Lower leg skin (tissue), 3 donors: ENCODE measurements around the gene BCAS4.

Source experiments
- CTCF ChIP-seq, 3 donors: fragments of 450-650 bp; IDR thresholded peaks; one replicate each; pipeline ENCODE4 v1.5.1; 2016; ENCODE audit warnings: antibody characterized with exemption in 3 of 3, mild to moderate bottlenecking in 3 of 3, moderate library complexity in 2 of 3
- POLR2A ChIP-seq, 2 donors: fragments of 450-650 bp; IDR thresholded peaks; one replicate each; pipeline ENCODE4 v1.6.1; 2016 to 2017; ENCODE audit warnings: antibody characterized with exemption in 2 of 2, mild to moderate bottlenecking in 1 of 2, moderate library complexity in 1 of 2

GRCh38 chr20:50810063-50810462, 15.2 kb downstream of the BCAS4 start:
- TF ChIP-seq POLR2A (IDR thresholded peaks at IDR 0.05) (no peak), CTCF (IDR thresholded peaks at IDR 0.05) (no peak)
